Tibial nerve (tissue), 3 donors: Measurements from ENCODE around the gene LTO1.

Experiments
- POLR2A ChIP-seq, 2 donors: fragments of 450-650 bp; IDR thresholded peaks; one replicate each; pipeline ENCODE4 v1.6.1; 2017; ENCODE audit warnings: antibody characterized with exemption in 2 of 2, mild to moderate bottlenecking in 2 of 2, moderate library complexity in 2 of 2
- TF ChIP-seq, protein P1 (sequence below), 5 experiments: fragments of 200-600 bp in 3 of 5; fragments of 450-650 bp in 2 of 5; sonication (generic) in 3 of 5; IDR thresholded peaks; one replicate each; pipeline ENCODE4 v1.5.1; 2016 to 2019; ENCODE audit warnings: antibody characterized with exemption in 5 of 5, mild to moderate bottlenecking in 3 of 5, moderate library complexity in 2 of 5

GRCh38 chr11:69648679-69649575, 26.2 kb downstream of the LTO1 start:
- TF ChIP-seq, protein P1, sequence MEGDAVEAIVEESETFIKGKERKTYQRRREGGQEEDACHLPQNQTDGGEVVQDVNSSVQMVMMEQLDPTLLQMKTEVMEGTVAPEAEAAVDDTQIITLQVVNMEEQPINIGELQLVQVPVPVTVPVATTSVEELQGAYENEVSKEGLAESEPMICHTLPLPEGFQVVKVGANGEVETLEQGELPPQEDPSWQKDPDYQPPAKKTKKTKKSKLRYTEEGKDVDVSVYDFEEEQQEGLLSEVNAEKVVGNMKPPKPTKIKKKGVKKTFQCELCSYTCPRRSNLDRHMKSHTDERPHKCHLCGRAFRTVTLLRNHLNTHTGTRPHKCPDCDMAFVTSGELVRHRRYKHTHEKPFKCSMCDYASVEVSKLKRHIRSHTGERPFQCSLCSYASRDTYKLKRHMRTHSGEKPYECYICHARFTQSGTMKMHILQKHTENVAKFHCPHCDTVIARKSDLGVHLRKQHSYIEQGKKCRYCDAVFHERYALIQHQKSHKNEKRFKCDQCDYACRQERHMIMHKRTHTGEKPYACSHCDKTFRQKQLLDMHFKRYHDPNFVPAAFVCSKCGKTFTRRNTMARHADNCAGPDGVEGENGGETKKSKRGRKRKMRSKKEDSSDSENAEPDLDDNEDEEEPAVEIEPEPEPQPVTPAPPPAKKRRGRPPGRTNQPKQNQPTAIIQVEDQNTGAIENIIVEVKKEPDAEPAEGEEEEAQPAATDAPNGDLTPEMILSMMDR (IDR thresholded peaks at IDR 0.05), result no peak
- TF ChIP-seq POLR2A (IDR thresholded peaks at IDR 0.05), result no peak
